Measurements from ENCODE around the gene LYZL1. TPM values are rescaled to one million over a fixed set of nuclear protein-coding genes. Genes with fewer than 3 reads are reported as not detected.

LYZL1 gene
- total and polyA plus RNA-seq, 2 donors (not counting 1 experiment from before 2014, with no cell fraction given) = not detected

DNA sequence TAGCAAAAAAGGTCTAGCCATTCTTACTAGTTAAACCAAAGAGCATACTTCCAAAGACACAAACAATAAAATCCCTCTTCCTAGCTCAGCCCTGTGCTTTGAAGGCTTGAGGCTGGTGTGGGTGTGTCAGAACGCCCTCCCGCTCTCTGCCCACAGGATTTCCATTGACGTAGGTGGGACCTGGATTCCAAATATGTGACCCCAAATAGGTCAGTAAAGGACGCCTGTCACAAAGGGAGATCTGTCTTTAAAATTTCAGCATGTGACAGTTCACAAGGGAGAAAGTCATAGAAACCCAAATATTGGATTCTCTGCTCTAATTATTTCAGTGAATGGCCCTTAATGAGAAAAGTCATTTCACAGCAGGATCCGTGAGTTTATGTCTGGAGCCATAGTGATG lies 39.9 kb upstream of the LYZL1 start:
- Histone ChIP-seq H4K20me1 (ENCODE audit: control insufficient read depth, insufficient read depth, low read length, poor library complexity, severe bottlenecking) (no peaks in the 10 kb centered on the region), H3K9ac (ENCODE audit: low read length) (no peak overlapping the region), H3K4me3 (ENCODE audit: control extremely low read depth in 1 of 5, extremely low read depth in 1 of 5, insufficient read depth in 1 of 5, low read depth in 2 of 5, low read length in 4 of 5) (no peak overlapping the region), H3K4me1 (ENCODE audit: control insufficient read depth in 2 of 2, insufficient read depth in 2 of 2, low read length in 2 of 2) (no peaks in the 10 kb centered on the region), H3K27me3 (replicated peaks in 1 of 4; ENCODE audit: control extremely low read depth in 1 of 4, control insufficient read depth in 3 of 4, insufficient read depth in 4 of 4, low read length in 3 of 4) (peaks cover 0 to 3% (median 0%) of the 10 kb centered on the region in 4 experiments), H3K79me2 (ENCODE audit: control insufficient read depth, insufficient read depth, low read length) (no peaks in the 10 kb centered on the region), H2AFZ (ENCODE audit: insufficient read depth, low read depth, low read length, poor library complexity, severe bottlenecking) (no peak overlapping the region), H3K27ac (ENCODE audit: low read length in 2 of 2) (no peak overlapping the region), H3K36me3 (replicated peaks in 1 of 2; ENCODE audit: control extremely low read depth in 1 of 2, control insufficient read depth in 1 of 2, extremely low read depth in 1 of 2, insufficient read depth in 2 of 2, low read length in 1 of 2) (no peaks in the 10 kb centered on the region), H3K9me3 (ENCODE audit: control extremely low read depth in 1 of 3, control insufficient read depth in 2 of 3, insufficient read depth in 1 of 3, low read length in 2 of 3) (peaks cover 0 to 5% (median 0%) of the 10 kb centered on the region in 3 donors), H3K4me2 (replicated peaks; ENCODE audit: low read depth, low read length, poor library complexity, severe bottlenecking) (no peak overlapping the region)
- no peak overlapping the region for H3K4me3 Mint-ChIP-seq
- intact Hi-C loops (cut with micrococcal nuclease) = no loop called here
- DNase-seq (no peak), ATAC-seq (ENCODE audit: low read depth) (no peak)
- CTCF ChIA-PET = no interaction called here
- no peaks in the 10 kb centered on the region for H3K4me1 Mint-ChIP-seq
- no peaks in the 10 kb centered on the region for H3K27me3 Mint-ChIP-seq
- whole genome bisulfite sequencing (ENCODE audit: insufficient coverage) = 92% methylated on average over 5 of the region's 5 CpGs
- TF ChIP-seq, protein P1, sequence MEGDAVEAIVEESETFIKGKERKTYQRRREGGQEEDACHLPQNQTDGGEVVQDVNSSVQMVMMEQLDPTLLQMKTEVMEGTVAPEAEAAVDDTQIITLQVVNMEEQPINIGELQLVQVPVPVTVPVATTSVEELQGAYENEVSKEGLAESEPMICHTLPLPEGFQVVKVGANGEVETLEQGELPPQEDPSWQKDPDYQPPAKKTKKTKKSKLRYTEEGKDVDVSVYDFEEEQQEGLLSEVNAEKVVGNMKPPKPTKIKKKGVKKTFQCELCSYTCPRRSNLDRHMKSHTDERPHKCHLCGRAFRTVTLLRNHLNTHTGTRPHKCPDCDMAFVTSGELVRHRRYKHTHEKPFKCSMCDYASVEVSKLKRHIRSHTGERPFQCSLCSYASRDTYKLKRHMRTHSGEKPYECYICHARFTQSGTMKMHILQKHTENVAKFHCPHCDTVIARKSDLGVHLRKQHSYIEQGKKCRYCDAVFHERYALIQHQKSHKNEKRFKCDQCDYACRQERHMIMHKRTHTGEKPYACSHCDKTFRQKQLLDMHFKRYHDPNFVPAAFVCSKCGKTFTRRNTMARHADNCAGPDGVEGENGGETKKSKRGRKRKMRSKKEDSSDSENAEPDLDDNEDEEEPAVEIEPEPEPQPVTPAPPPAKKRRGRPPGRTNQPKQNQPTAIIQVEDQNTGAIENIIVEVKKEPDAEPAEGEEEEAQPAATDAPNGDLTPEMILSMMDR (IDR thresholded peaks at IDR 0.05) = no peak
- TF ChIP-seq EZH2 (IDR thresholded peaks at IDR 0.05; ENCODE audit: borderline replicate concordance, insufficient read depth, low read depth, low read length, poor library complexity, severe bottlenecking) = no peak
- H3K9me3 Mint-ChIP-seq (ENCODE audit: insufficient read depth) = peaks cover 2% of the 10 kb centered on the region
- H3K27ac Mint-ChIP-seq = no peak overlapping the region
- POLR2A ChIA-PET = no interaction called here

DNA sequence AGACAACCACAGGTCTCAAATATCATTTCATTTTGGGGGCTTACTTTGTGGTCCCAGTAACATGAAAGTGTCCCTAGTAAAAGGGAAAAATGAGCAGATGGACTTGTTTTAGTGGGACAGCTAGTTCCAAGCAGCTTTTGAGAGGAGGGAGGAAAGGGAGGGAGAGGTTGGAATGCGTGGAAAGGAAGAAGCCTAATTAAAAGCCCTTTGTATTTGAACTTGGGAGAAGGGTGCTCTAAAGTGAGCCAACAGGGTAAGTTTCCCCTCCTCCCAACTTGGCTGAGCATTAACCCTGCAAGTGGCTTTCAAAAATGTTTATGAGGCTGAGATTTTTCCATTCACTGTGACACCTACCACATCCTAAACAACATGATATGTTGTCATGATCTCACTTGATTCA lies 38.8 kb upstream of the LYZL1 start:
- no peaks in the 10 kb centered on the region for H3K4me1 ChIP-seq (ENCODE audit: control insufficient read depth in 2 of 2, insufficient read depth in 2 of 2, low read length in 2 of 2)
- no CpG with 5 or more reads among the region's 1 CpG for WGBS (ENCODE audit: insufficient coverage)
- no peak overlapping the region for H3K4me3 ChIP-seq (ENCODE audit: control extremely low read depth in 1 of 5, extremely low read depth in 1 of 5, insufficient read depth in 1 of 5, low read depth in 2 of 5, low read length in 4 of 5)
- intact Hi-C loops (cut with micrococcal nuclease) = no loop called here
- no peak overlapping the region for H3K9ac ChIP-seq (ENCODE audit: low read length)
- POLR2A ChIA-PET = no interaction called here
- no peak overlapping the region for H3K4me2 ChIP-seq (replicated peaks; ENCODE audit: low read depth, low read length, poor library complexity, severe bottlenecking)
- H3K27ac ChIP-seq (ENCODE audit: low read length in 2 of 2) = no peak overlapping the region
- DNase-seq = no peak
- no peaks in the 10 kb centered on the region for H4K20me1 ChIP-seq (ENCODE audit: control insufficient read depth, insufficient read depth, low read length, poor library complexity, severe bottlenecking)
- H3K36me3 ChIP-seq (replicated peaks in 1 of 2; ENCODE audit: control extremely low read depth in 1 of 2, control insufficient read depth in 1 of 2, extremely low read depth in 1 of 2, insufficient read depth in 2 of 2, low read length in 1 of 2) = no peaks in the 10 kb centered on the region
- H3K79me2 ChIP-seq (ENCODE audit: control insufficient read depth, insufficient read depth, low read length) = no peaks in the 10 kb centered on the region
- H3K27me3 ChIP-seq (replicated peaks in 1 of 4; ENCODE audit: control extremely low read depth in 1 of 4, control insufficient read depth in 3 of 4, insufficient read depth in 4 of 4, low read length in 3 of 4) = peaks cover 0 to 3% (median 0%) of the 10 kb centered on the region in 4 experiments
- H3K9me3 ChIP-seq (ENCODE audit: control extremely low read depth in 1 of 3, control insufficient read depth in 2 of 3, insufficient read depth in 1 of 3, low read length in 2 of 3) = peaks cover 0 to 10% (median 0%) of the 10 kb centered on the region in 3 donors
- Mint-ChIP-seq H3K27ac (no peak overlapping the region), H3K4me3 (no peak overlapping the region), H3K4me1 (peaks cover 1% of the 10 kb centered on the region), H3K9me3 (ENCODE audit: insufficient read depth) (no peaks in the 10 kb centered on the region), H3K27me3 (peaks cover 3% of the 10 kb centered on the region)
- CTCF ChIA-PET = no interaction called here
- TF ChIP-seq EZH2 (IDR thresholded peaks at IDR 0.05; ENCODE audit: borderline replicate concordance, insufficient read depth, low read depth, low read length, poor library complexity, severe bottlenecking) = no peak
- TF ChIP-seq, protein P1 (IDR thresholded peaks at IDR 0.05) = no peak
- no peak for ATAC-seq (ENCODE audit: low read depth)
- no peak overlapping the region for H2AFZ ChIP-seq (ENCODE audit: insufficient read depth, low read depth, low read length, poor library complexity, severe bottlenecking)

All from B cell (primary cell).